ENCODE measurements around the gene MGMT.

The MGMT gene

DNA sequence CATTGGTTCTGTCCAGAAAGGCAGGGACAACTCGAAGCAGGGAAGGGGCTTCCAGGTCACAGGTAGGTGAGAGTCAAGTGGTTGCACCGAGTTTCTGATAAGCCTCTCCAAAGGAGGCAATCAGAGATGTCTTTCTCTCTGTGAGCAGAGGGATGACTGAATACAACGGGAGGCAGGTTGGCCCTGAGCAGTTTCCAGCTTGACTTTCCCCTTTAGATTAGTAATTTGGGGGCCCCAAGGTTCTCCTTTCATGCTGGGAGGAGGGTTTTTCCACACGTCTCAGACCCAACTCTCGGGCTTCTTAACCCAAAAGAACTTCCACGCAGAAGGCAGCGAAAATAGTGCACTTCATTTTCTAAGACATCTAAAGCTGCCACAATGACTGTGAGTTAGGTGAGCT, 189.6 kb downstream of the MGMT start:
- FAIRE-seq: no peak

DNA sequence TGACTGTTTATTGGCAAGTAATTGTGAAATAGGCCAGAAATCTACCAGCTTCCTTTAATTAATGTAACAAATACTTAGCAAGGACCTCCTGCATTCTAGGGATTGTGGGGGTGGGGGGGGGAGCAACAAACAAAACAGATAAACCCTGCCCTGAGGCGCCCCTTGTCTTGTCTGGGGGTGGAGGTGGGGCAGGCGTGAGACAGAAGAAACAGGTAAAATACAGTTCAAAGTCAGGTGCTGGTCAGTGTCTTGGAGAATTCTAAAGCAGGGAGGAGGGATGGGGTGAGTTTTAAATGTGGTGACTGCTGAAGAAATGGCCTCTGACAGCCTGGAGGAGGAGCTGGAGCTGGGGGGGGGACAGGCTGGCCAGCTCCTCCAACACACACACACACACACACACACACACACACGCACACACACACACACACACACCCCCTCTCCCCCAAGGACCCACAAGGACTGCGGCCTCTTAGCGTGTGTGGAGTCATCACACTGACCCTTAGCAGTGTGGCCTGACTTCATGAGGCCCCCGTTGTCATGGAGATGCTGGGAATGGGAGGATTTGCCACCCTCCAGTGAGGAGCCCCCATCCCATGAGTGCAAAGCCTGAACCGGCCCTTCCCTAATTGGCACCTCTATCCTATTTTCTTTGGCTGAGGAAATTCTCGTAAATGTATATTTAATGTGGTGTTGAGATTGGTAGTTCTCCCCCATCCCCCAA, 190.4 kb downstream of the MGMT start:
- no peak for FAIRE-seq

DNA sequence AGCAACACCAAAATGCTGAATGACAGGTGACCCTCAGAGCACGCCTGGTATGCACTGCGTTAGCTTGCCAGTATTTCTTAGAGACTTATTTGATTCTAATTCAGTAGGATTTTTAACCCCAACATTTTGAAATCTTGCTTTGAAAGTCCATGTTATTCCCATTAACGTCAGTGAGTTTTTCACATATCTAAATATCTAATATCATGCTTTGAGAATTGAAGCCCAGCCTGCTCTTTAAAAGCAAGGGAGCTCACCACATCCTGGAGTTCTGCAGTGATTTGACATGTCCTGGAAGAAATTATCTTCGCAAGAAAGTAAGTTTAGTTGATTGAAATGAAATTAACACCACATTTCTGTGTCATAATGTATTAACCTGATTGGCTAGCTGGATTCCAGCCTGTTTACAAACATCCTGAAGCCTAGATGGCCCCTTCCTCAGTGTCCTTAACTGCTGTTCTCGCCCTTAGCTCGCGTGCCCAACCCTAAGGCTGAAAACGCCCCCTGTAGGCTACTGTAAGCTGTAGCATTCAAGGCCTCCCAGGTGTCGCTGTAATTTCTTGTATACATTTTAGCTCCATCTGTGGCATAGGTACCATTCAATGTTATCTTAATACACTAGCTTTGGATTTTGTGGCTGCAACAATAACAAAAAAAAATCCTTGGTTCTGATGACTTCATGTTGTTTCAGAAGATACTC, 191.5 kb downstream of the MGMT start:
- FAIRE-seq: no peak

GRCh38 chr10:129659508-129660268, 192.6 kb downstream of the MGMT start:
- FAIRE-seq: no peak

- no peak for FAIRE-seq
These were observed 193.5 kb downstream of the MGMT start for GRCh38 chr10:129660569-129660968.

GRCh38 chr10:129662426-129662825, 195.4 kb downstream of the MGMT start:
- no peak for FAIRE-seq

- peak; percentile 60 for FAIRE-seq
These were observed 203.1 kb downstream of the MGMT start for GRCh38 chr10:129670124-129670523.

DNA sequence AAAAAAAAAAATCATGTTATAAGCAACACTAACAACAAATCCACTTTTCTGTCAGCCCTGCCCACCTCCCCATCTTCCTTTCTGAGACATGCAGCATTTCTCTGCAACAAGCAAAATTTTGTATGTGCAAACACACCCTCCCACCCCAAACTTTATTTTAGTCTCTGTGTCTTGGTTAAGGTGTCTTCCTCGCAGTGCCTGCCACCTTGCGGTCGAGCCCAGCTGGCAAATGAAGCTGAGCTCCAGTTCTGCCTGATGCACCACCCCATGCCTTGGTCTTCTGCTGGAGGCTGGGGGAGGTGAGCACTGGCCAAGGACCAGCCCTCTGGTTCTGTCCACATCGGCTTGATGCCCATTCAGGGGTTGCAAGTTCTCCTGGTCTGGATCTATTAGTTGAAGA, 206.3 kb downstream of the MGMT start:
- no peak for FAIRE-seq

GRCh38 chr10:129675027-129675769, 208.2 kb downstream of the MGMT start:
- no peak for FAIRE-seq

- no peak for FAIRE-seq
These were observed 209.0 kb downstream of the MGMT start for GRCh38 chr10:129676014-129676413.

DNA sequence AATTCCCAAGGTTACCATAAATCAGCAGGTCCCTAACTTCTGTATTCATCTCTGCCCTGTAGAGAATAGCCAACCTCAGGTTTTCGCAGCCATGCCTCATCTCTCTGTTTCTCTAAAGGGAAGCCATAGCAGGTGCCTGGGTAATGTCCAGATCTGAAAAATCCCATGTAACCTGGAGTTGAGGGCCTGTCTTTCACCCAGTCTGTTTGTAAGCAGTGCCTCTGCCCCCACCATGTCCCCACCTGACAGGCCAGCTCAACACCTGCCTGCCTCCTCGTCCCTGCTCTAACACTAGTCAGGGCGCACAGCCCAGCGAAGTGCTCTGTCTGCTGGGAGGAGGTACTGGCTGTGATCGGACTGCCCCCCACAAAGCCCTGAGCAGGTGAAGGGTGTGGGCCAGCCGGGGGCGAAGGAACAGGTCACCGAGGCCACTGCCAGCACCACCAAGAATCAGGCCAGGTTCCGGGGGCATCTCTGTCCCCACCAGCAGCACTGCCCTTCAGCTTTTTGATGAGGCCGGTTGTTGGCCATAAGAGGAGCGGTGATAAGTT, 210.4 kb downstream of the MGMT start:
- no peak for FAIRE-seq

- FAIRE-seq: no peak
These were observed 211.1 kb downstream of the MGMT start for GRCh38 chr10:129678186-129678585.

DNA sequence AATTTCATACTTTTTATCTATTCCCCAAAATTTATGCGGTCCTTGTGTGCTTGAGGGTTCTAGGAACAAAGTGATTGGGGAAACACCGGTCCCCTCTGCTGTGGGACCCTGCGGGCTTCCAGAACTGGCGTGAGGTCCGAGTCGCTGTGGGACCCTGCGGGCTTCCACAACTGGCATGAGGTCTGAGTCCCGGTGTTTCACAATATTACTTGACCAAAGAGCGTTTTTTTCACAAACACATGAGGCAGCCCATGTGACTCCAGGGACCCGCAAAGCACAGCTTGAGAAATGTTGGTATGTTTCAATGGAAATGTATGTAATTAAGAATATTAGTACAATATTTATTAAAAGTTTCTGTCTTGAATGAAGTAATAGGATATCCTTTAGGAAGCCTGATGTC, 212.2 kb downstream of the MGMT start:
- no peak for FAIRE-seq

- no peak for FAIRE-seq
These were observed 213.8 kb downstream of the MGMT start for GRCh38 chr10:129680661-129681344.

GRCh38 chr10:129681856-129682255, 214.8 kb downstream of the MGMT start:
- no peak for FAIRE-seq

- FAIRE-seq: no peak
These were observed 216.5 kb downstream of the MGMT start for GRCh38 chr10:129683519-129683918.

- no peak for FAIRE-seq
These were observed 216.9 kb downstream of the MGMT start for GRCh38 chr10:129683920-129684319.

DNA sequence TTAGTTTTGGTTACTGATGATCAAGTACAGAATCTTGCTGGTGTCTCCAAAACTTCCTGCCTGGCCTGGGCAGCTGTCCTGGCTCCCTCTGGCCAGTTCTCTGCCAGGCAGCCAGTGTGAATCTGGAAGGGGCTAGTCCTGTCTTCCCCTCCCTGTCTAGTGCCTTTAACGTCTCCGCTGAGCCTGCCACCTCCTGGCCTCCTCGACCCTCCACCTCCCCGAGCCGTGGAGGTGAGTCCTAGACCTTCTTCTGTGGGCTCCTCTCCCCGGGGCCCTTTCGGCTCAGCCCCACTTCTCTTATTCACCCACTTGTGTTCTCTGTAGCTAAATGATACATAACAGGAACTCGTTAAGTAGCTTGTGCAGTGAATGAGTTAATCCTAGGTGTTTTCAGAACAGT, 218.2 kb downstream of the MGMT start:
- no peak for FAIRE-seq

- no peak for FAIRE-seq
These were observed 222.6 kb downstream of the MGMT start for GRCh38 chr10:129689671-129690071.

DNA sequence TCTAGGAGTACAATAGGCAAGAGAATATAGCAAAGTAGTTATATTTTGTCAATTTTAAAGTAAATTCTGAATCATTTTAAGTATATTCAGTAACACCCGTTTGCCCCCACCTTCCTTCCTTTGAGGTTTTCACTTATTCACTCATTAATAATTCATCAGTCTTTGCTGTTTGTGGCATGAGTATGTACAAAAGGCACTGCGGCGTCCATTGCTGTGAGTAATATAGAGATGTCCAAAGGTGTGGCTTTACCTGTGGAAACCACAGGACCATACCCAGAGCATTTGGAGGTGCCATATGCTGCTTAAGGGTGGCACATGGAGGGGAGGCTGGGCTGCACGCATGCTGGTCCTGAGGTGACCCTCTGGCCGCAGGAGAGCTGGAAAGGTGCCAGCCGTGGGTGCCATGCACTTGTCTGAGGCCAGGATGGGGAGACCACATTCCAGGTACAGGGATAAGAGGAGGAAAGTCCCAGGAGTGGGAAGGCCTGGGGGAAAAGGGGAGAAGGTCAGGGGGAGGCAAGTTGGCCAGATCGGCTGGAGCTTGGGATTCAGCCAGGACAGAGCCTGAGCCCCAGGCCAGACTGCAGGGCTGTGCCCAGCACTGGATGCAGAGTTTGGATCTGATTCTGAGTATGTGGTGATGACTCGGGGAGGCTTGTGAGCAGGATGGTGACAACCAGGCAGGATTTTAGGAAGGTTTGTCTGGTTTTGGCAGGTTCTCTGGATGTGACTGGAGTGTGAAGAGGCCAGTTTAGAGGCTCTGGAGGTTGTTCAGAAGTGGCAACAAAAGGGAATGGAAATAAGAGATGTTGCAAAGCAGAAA, 223.4 kb downstream of the MGMT start:
- no peak for FAIRE-seq

- FAIRE-seq: no peak
These were observed 225.7 kb downstream of the MGMT start for GRCh38 chr10:129692695-129693094.
